ENCODE data around the gene STX10. TPM values are rescaled to one million over a fixed set of nuclear protein-coding genes. Genes with fewer than 3 reads are reported as not detected.

The STX10 gene
- total and polyA plus RNA-seq, 12 donors, result 16.0 to 182 (median 65.0) TPM

- no peak for TF ChIP-seq POLR2A (IDR thresholded peaks at IDR 0.05)
- TF ChIP-seq CTCF (IDR thresholded peaks at IDR 0.05), result no peak
- H3K36me3 ChIP-seq (replicated peaks in 1 of 2), result peaks cover 0 to 35% of the 10 kb centered on the region in 2 donors
- no peaks in the 10 kb centered on the region for H3K9me3 ChIP-seq (replicated peaks in 1 of 3)
- no peak for DNase-seq
- no peaks in the 10 kb centered on the region for H3K27me3 ChIP-seq
- H3K27ac ChIP-seq, result no peak overlapping the region
- 88 to 95% (median 91%) methylated on average over 20 to 30 of the region's 30 CpGs for WGBS, 4 donors
- no peaks in the 10 kb centered on the region for H3K4me1 ChIP-seq (replicated peaks in 1 of 2)
- H3K4me3 ChIP-seq, result no peak overlapping the region
- intact Hi-C loops (cut with DNase I), result no loop called here
These were observed 40.6 kb downstream of the STX10 start for GRCh38 chr19:13109361-13110098.

- peak overlapping the region in 1 of 4 donors; percentile 28 for H3K4me3 ChIP-seq
- DNase-seq, result peak in 2 of 7 donors; percentile 24 to 27
- H3K4me1 ChIP-seq (replicated peaks in 1 of 2), result peaks cover 8 to 18% of the 10 kb centered on the region in 2 donors
- intact Hi-C loops (cut with DNase I), result no loop called here
- peak overlapping the region; percentile 7 to 84 (median 32) for H3K27ac ChIP-seq
- peaks cover 0 to 17% of the 10 kb centered on the region in 2 donors for H3K36me3 ChIP-seq (replicated peaks in 1 of 2)
- H3K27me3 ChIP-seq, result no peaks in the 10 kb centered on the region
- H3K9me3 ChIP-seq (replicated peaks in 1 of 3), result no peaks in the 10 kb centered on the region
- TF ChIP-seq POLR2A (IDR thresholded peaks at IDR 0.05) (no peak), CTCF (IDR thresholded peaks at IDR 0.05) (no peak)
- 52 to 83% (median 64%) methylated on average over 14 to 29 of the region's 29 CpGs for WGBS, 4 donors
These were observed 45.1 kb downstream of the STX10 start for GRCh38 chr19:13104848-13105711.

- Histone ChIP-seq H3K4me3 (peak overlapping the region in 1 of 4 donors; percentile 28), H3K27me3 (no peaks in the 10 kb centered on the region), H3K4me1 (replicated peaks in 1 of 2) (peaks cover 8 to 18% of the 10 kb centered on the region in 2 donors), H3K36me3 (replicated peaks in 1 of 2) (peaks cover 0 to 10% of the 10 kb centered on the region in 2 donors), H3K27ac (peak overlapping the region in 3 of 5 donors; percentile 32 to 84 (median 72)), H3K9me3 (replicated peaks in 1 of 3) (no peaks in the 10 kb centered on the region)
- peak in 5 of 7 donors; percentile 51 to 80 (median 65) for DNase-seq
- no peak for TF ChIP-seq POLR2A (IDR thresholded peaks at IDR 0.05)
- peak; percentile 24 to 60 (median 51) for TF ChIP-seq CTCF (IDR thresholded peaks at IDR 0.05)
- intact Hi-C loops (cut with DNase I), result no loop called here
- 33 to 60% (median 35%) methylated on average over 11 to 33 of the region's 33 CpGs for WGBS, 4 donors
These were observed 45.8 kb downstream of the STX10 start for GRCh38 chr19:13104360-13104847.

Measured in adrenal gland (tissue), 12 donors.